ENCODE measurements around the gene SH3BP5.

GRCh38 chr3:15297608-15298350, 34.6 kb downstream of the SH3BP5 start:
- TF ChIP-seq CTCF (IDR thresholded peaks at IDR 0.05) (no peak), POLR2A (IDR thresholded peaks at IDR 0.05) (no peak)
